GM21381 (cell line): ENCODE results near the gene EEIG2.
"Not testable (repeated sequence)": the region's sequence is repeated elsewhere in the genome, so short reads cannot be mapped to it uniquely, and the experiment has no call there.

Source experiments
- ATAC-seq: cut with Tn5 transposase; IDR thresholded peaks from one replicate; pipeline ENCODE4 v1.9.1; 2021; ENCODE audit warnings: mild to moderate bottlenecking, moderate library complexity; ENCODE audit not compliant: unreplicated experiment

EEIG2 gene

GRCh38 chr1:108559215-108560186, at the start of gene EEIG2:
TSS of gene EEIG2 (plus strand) at chr1:108560100. CDS start at chr1:108560429, 329 bp downstream.
- peak; percentile 81 for ATAC-seq

- no peak for ATAC-seq
Measured at GRCh38 chr1:108511764-108512163, 48.1 kb upstream of the EEIG2 start.

- ATAC-seq, result no peak
Measured at GRCh38 chr1:108512239-108513043, 47.5 kb upstream of the EEIG2 start.

GRCh38 chr1:108513044-108513415, 46.9 kb upstream of the EEIG2 start:
- no peak for ATAC-seq

GRCh38 chr1:108513914-108514313, 46.0 kb upstream of the EEIG2 start:
- not testable (repeated sequence) for ATAC-seq

- ATAC-seq, result not testable (repeated sequence)
Measured at GRCh38 chr1:108517301-108517897, 42.5 kb upstream of the EEIG2 start.

- ATAC-seq, result no peak
Measured at GRCh38 chr1:108521990-108522393, 37.9 kb upstream of the EEIG2 start.

GRCh38 chr1:108523829-108524228, 36.1 kb upstream of the EEIG2 start:
- no peak for ATAC-seq

GRCh38 chr1:108524676-108525075, 35.2 kb upstream of the EEIG2 start:
- no peak for ATAC-seq

- ATAC-seq, result no peak
Measured at GRCh38 chr1:108527135-108527534, 32.8 kb upstream of the EEIG2 start.

- ATAC-seq, result no peak
Measured at GRCh38 chr1:108527837-108528236, 32.1 kb upstream of the EEIG2 start.

GRCh38 chr1:108531444-108531843, 28.5 kb upstream of the EEIG2 start:
- ATAC-seq, result no peak

- no peak for ATAC-seq
Measured at GRCh38 chr1:108532730-108533129, 27.2 kb upstream of the EEIG2 start.

- no peak for ATAC-seq
Measured at GRCh38 chr1:108533351-108534083, 26.4 kb upstream of the EEIG2 start.

GRCh38 chr1:108534759-108535158, 25.1 kb upstream of the EEIG2 start:
- ATAC-seq, result no peak

- ATAC-seq, result not testable (repeated sequence)
Measured at GRCh38 chr1:108535315-108535897, 24.5 kb upstream of the EEIG2 start.

- ATAC-seq, result not testable (repeated sequence)
Measured at GRCh38 chr1:108536021-108536420, 23.9 kb upstream of the EEIG2 start.

GRCh38 chr1:108536791-108537190, 23.1 kb upstream of the EEIG2 start:
- not testable (repeated sequence) for ATAC-seq

- ATAC-seq, result no peak
Measured at GRCh38 chr1:108537976-108538375, 21.9 kb upstream of the EEIG2 start.

- no peak for ATAC-seq
Measured at GRCh38 chr1:108540977-108541376, 18.9 kb upstream of the EEIG2 start.
